SK-N-SH treated with all-trans-retinoic acid at 6 μM for 48 hours (cell line): ENCODE results near the gene HLA-G.

Experiments used
- ARNTL ChIP-seq: fragments of 450-650 bp; formaldehyde crosslinking; IDR thresholded peaks from 2 replicates; pipeline ENCODE4 v1.5.0; 2020; ENCODE audit warnings: low read depth, mild to moderate bottlenecking, moderate library complexity, borderline replicate concordance
- CREB5 ChIP-seq: fragments of 250-450 bp; sonication (Bioruptor Pico); IDR thresholded peaks from 2 replicates; pipeline ENCODE4 v1.5.1; 2020; ENCODE audit warnings: low read depth, mild to moderate bottlenecking, moderate library complexity
- CSRNP3 ChIP-seq: fragments of 250-450 bp; sonication (Bioruptor Pico); IDR thresholded peaks from 2 replicates; pipeline ENCODE4 v1.5.1; 2021; ENCODE audit warnings: mild to moderate bottlenecking, moderate library complexity
- PATZ1 ChIP-seq: fragments of 250-450 bp; sonication (Bioruptor Pico); IDR thresholded peaks from 2 replicates; pipeline ENCODE4 v1.8.0; 2020; ENCODE audit warnings: mild to moderate bottlenecking, moderate library complexity, borderline replicate concordance
- POU6F1 ChIP-seq: fragments of 250-450 bp; sonication (Bioruptor Pico); IDR thresholded peaks from 2 replicates; pipeline ENCODE4 v1.8.0; 2021; ENCODE audit warnings: low read depth, mild to moderate bottlenecking, moderate library complexity, borderline replicate concordance
- RARB ChIP-seq: fragments of 250-450 bp; sonication (Bioruptor Pico); IDR thresholded peaks from 2 replicates; pipeline ENCODE4 v1.8.0; 2021; ENCODE audit warnings: mild to moderate bottlenecking, moderate library complexity
- SNAI2 ChIP-seq: fragments of 250-450 bp; sonication (Bioruptor Pico); IDR thresholded peaks from 2 replicates; pipeline ENCODE4 v1.5.0; 2020; ENCODE audit warnings: mild to moderate bottlenecking, moderate library complexity
- TOX ChIP-seq: fragments of 250-450 bp; sonication (Bioruptor Pico); IDR thresholded peaks from 2 replicates; pipeline ENCODE4 v1.8.0; 2021; ENCODE audit warnings: mild to moderate bottlenecking, moderate library complexity, borderline replicate concordance
- ZC3H10 ChIP-seq: fragments of 250-450 bp; sonication (Bioruptor Pico); IDR thresholded peaks from 2 replicates; pipeline ENCODE4 v1.5.1; 2021; ENCODE audit warnings: mild to moderate bottlenecking, moderate library complexity
- ZFP3 ChIP-seq: fragments of 250-450 bp; sonication (Bioruptor Pico); IDR thresholded peaks from 2 replicates; pipeline ENCODE4 v1.5.0; 2020; ENCODE audit warnings: mild to moderate bottlenecking, moderate library complexity
- ZFP30 ChIP-seq: fragments of 450-650 bp; formaldehyde crosslinking; IDR thresholded peaks from 2 replicates; pipeline ENCODE4 v1.5.0; 2022; ENCODE audit warnings: mild to moderate bottlenecking, moderate library complexity
- ZNF565 ChIP-seq: fragments of 450-650 bp; formaldehyde crosslinking; conservative IDR thresholded peaks from 2 replicates; pipeline ENCODE4 v1.5.0; 2020; ENCODE audit warnings: low read depth, mild to moderate bottlenecking, moderate library complexity
- ZNF70 ChIP-seq: fragments of 450-650 bp; formaldehyde crosslinking; IDR thresholded peaks from 2 replicates; pipeline ENCODE4 v1.5.0; 2020; ENCODE audit warnings: mild to moderate bottlenecking, moderate library complexity
- ZNF8 ChIP-seq: fragments of 450-650 bp; formaldehyde crosslinking; IDR thresholded peaks from 2 replicates; pipeline ENCODE4 v1.5.0; 2020; ENCODE audit warnings: mild to moderate bottlenecking, moderate library complexity

GRCh38 chr6:29828471-29828797 lies 809 bp downstream of the HLA-G start:
- TF ChIP-seq SNAI2 (CRISPR knock-in tag) (no peak), ZNF565 (CRISPR knock-in tag) (no peak), CREB5 (CRISPR knock-in tag) (no peak), PATZ1 (no peak), ZNF8 (CRISPR knock-in tag) (no peak), RARB (CRISPR knock-in tag) (no peak), TOX (no peak), ZFP30 (CRISPR knock-in tag) (no peak), ZC3H10 (CRISPR knock-in tag) (no peak), ARNTL (CRISPR knock-in tag) (no peak), CSRNP3 (no peak), ZFP3 (CRISPR knock-in tag) (no peak), ZNF70 (no peak), POU6F1 (CRISPR knock-in tag) (no peak)
